B cell (primary cell): ENCODE results near the gene CABLES2. TPM values are rescaled to one million over a fixed set of nuclear protein-coding genes. Genes with fewer than 3 reads are reported as not detected.

Source experiments
- ATAC-seq: fragments of 200-7000 bp; cut with Tn5 transposase; one replicate; pipeline ENCODE4 v1.10.0; 2021; ENCODE audit warnings: low read depth, mild to moderate bottlenecking, moderate number of reproducible peaks, moderate library complexity
- CTCF ChIA-PET: fragments of 350-600 bp; sonication (Branson Sonifier 250); formaldehyde crosslinking; loops from one replicate; lab custom pipeline; 2021; ENCODE audit warnings: antibody characterized with exemption, inconsistent platforms; lab: Charles Lee
- POLR2A ChIA-PET: fragments of 350-600 bp; sonication (Branson Sonifier 250); formaldehyde crosslinking; loops from one replicate; lab custom pipeline; 2021; ENCODE audit warnings: antibody characterized with exemption; lab: Charles Lee
- DNase-seq: peaks from one replicate; pipeline ENCODE4 v3.0.0; 2013
- H2AFZ ChIP-seq: 2 replicates; pipeline ENCODE4 v1.6.1; 2012; ENCODE audit warnings: mild to moderate bottlenecking, low read depth, low read length; ENCODE audit not compliant: insufficient read depth, poor library complexity, severe bottlenecking
- H3K27ac ChIP-seq, 2 donors: 1 replicate in 1 of 2; 2 replicates in 1 of 2; pipeline ENCODE4 v1.5.1; 2012 to 2013; ENCODE audit warnings: low read length in 2 of 2, mild to moderate bottlenecking in 2 of 2, moderate library complexity in 1 of 2
- H3K27me3 ChIP-seq, 4 experiments: fragments of 200-600 bp in 1 of 4; sonication (generic) in 1 of 4; replicated peaks in 1 of 4; 1 replicate in 2 of 4; 2 replicates in 2 of 4; pipeline versions ENCODE4 v1.6.1 to v1.7.0; 2013 to 2016; ENCODE audit warnings: low read length in 3 of 4, mild to moderate bottlenecking in 2 of 4, mixed read lengths in 1 of 4, moderate library complexity in 1 of 4; ENCODE audit not compliant: insufficient read depth in 4 of 4, control insufficient read depth in 3 of 4; ENCODE audit errors: control extremely low read depth in 1 of 4
- H3K36me3 ChIP-seq, 2 experiments: replicated peaks in 1 of 2; 1 replicate in 1 of 2; 2 replicates in 1 of 2; pipeline versions ENCODE4 v1.6.1 to v1.7.1; 2013; ENCODE audit warnings: low read length in 1 of 2; ENCODE audit not compliant: insufficient read depth in 2 of 2, control insufficient read depth in 1 of 2; ENCODE audit errors: control extremely low read depth in 1 of 2, extremely low read depth in 1 of 2
- H3K4me1 ChIP-seq, 2 donors: fragments of 200-600 bp in 1 of 2; sonication (generic) in 1 of 2; 1 replicate in 1 of 2; 2 replicates in 1 of 2; pipeline versions ENCODE4 v1.5.1 to v1.6.1; 2013 to 2017; ENCODE audit warnings: low read length in 2 of 2; ENCODE audit not compliant: control insufficient read depth in 2 of 2, insufficient read depth in 2 of 2
- H3K4me2 ChIP-seq: replicated peaks from 2 replicates; pipeline ENCODE3; 2012; ENCODE audit warnings: mild to moderate bottlenecking, low read depth, low read length; ENCODE audit not compliant: poor library complexity, severe bottlenecking
- H3K4me3 ChIP-seq, 5 experiments: fragments of 200-600 bp in 1 of 5; sonication (generic) in 1 of 5; 1 replicate in 3 of 5; 2 replicates in 2 of 5; pipeline versions ENCODE4 v1.5.1 to v1.7.0; 2011 to 2016; ENCODE audit warnings: low read length in 4 of 5, mild to moderate bottlenecking in 4 of 5, low read depth in 2 of 5, control low read depth in 1 of 5, moderate library complexity in 1 of 5; ENCODE audit not compliant: insufficient read depth in 1 of 5; ENCODE audit errors: control extremely low read depth in 1 of 5, extremely low read depth in 1 of 5
- H3K79me2 ChIP-seq: fragments of 200-600 bp; sonication (generic); one replicate; pipeline ENCODE4 v1.6.0; 2016; ENCODE audit warnings: low read length; ENCODE audit not compliant: control insufficient read depth, insufficient read depth
- H3K9ac ChIP-seq: fragments of 200-600 bp; sonication (generic); 2 replicates; pipeline ENCODE4 v1.6.1; 2017; ENCODE audit warnings: mild to moderate bottlenecking, low read length, moderate library complexity
- H3K9me3 ChIP-seq, 3 donors: one replicate each; pipeline versions ENCODE4 v1.6.1 to v1.7.1; 2013; ENCODE audit warnings: low read length in 2 of 3; ENCODE audit not compliant: control insufficient read depth in 2 of 3, insufficient read depth in 1 of 3; ENCODE audit errors: control extremely low read depth in 1 of 3
- H4K20me1 ChIP-seq: 2 replicates; pipeline ENCODE4 v1.6.0; 2012; ENCODE audit warnings: mild to moderate bottlenecking, low read length; ENCODE audit not compliant: insufficient read depth, control insufficient read depth, poor library complexity, severe bottlenecking
- H3K27ac Mint-ChIP-seq: one replicate; pipeline ENCODE4 v1.8.0; 2021; ENCODE audit warnings: mixed read lengths
- H3K27me3 Mint-ChIP-seq: one replicate; pipeline ENCODE4 v1.8.0; 2021; ENCODE audit warnings: mixed read lengths
- H3K4me1 Mint-ChIP-seq: one replicate; pipeline ENCODE4 v1.8.0; 2021; ENCODE audit warnings: mixed read lengths
- H3K4me3 Mint-ChIP-seq: one replicate; pipeline ENCODE4 v1.8.0; 2021; ENCODE audit warnings: mixed read lengths
- H3K9me3 Mint-ChIP-seq: one replicate; pipeline ENCODE4 v1.8.0; 2022; ENCODE audit warnings: mixed read lengths; ENCODE audit not compliant: insufficient read depth
- EZH2 ChIP-seq: IDR thresholded peaks from 2 replicates; pipeline ENCODE4 v1.6.1; 2012; ENCODE audit warnings: borderline replicate concordance, low read depth, mild to moderate bottlenecking, moderate library complexity, low read length; ENCODE audit not compliant: insufficient read depth, poor library complexity, severe bottlenecking
- WGBS: methylation state at CpG from one replicate; pipeline ENCODE4 v1.1.5; 2013; ENCODE audit warnings: missing lambda C conversion rate; ENCODE audit not compliant: insufficient coverage; 5-methylcytosine and 5-hydroxymethylcytosine counted together
- intact Hi-C: fragments of 100-400 bp; cut with micrococcal nuclease; formaldehyde crosslinking; loops from one replicate; pipeline ENCODE4 v1.10.0; 2022
- polyA plus RNA-seq: library from polyadenylated mRNA; depleted of rRNA; stranded (reverse); fragments of >200 nt; gene quantifications from 2 replicates; pipeline ENCODE4 v1.2.3, GENCODE V29; 2012
- total RNA-seq, 2 donors: library from RNA; stranded (reverse); fragments of 120-200 nt in 1 of 2; gene quantifications; 1 replicate in 1 of 2; 2 replicates in 1 of 2; pipeline versions ENCODE4 v1.2.3 to v1.2.4, GENCODE V29; 2013 to 2022
- TF ChIP-seq, protein P1 (sequence below): fragments of 200-600 bp; IDR thresholded peaks from one replicate; pipeline ENCODE4 v1.8.0; 2022; ENCODE audit warnings: antibody characterized with exemption, mild to moderate bottlenecking

Gene CABLES2
- total and polyA plus RNA-seq, 2 donors (not counting 1 experiment from before 2014, with no cell fraction given), result 4.8 to 8.2 TPM

DNA sequence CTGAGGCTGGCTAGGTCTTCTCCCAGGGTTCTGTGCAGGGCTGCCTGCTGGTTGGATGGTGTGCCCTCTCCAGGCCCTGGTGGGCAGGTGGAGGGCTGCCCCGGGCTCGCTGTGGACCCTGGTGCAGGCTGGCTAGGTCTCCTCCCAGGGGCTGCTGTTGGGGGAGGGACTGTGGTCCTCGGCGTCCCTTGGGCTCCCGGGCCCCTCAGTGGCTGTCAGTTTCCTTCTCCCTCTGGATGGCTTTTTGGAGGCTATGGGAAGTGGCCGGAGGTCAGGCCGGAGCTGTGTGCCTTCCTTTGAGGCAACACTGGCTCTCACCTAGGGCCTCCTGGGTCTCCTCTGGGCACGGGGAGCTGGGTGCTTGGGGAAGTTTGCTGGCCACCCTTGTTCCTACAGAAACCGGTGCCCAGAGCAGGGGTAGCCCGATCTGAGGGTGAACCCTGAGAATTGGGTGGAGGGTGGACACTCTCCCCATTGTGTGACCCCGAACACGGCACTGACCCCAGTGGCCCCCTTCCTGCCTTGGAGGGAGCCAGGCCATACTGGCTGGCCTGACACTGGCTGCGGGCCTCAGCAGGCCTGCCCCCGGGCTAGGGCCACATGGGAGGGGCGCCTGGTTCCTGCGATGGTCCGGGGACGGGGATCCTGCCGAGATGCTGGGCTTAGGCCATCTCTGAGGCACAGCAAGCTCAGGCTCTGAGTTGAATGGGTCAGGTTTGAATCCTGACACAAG, 3.8 kb upstream of the CABLES2 start:
- Histone ChIP-seq H3K27ac (no peak overlapping the region), H3K4me1 (peaks cover 24 to 33% of the 10 kb centered on the region in 2 donors), H3K4me2 (peak overlapping the region; percentile 60), H3K4me3 (no peak overlapping the region), H3K9ac (no peak overlapping the region), H2AFZ (peak overlapping the region; percentile 66), H3K36me3 (no peaks in the 10 kb centered on the region), H4K20me1 (peaks cover 7% of the 10 kb centered on the region), H3K27me3 (peaks cover 0 to 3% (median 0%) of the 10 kb centered on the region in 4 experiments), H3K9me3 (no peaks in the 10 kb centered on the region), H3K79me2 (peaks cover 9% of the 10 kb centered on the region)
- no peak for ATAC-seq
- no peak for DNase-seq
- POLR2A ChIA-PET, result interaction anchor here (2.8 kb wide), 1 partner anchor 24 kb away, joined by 7 read pairs; the partner anchor contains the start of gene RPS21
- no peak overlapping the region for H3K4me3 Mint-ChIP-seq
- H3K4me1 Mint-ChIP-seq, result peaks cover 15% of the 10 kb centered on the region
- CTCF ChIA-PET, result interaction anchor here (2.2 kb wide), 2 partner anchors 25 to 206 kb away, joined by 7 to 11 read pairs; partner anchors contain the start of gene RPS21
- H3K27ac Mint-ChIP-seq, result no peak overlapping the region
- intact Hi-C loops, result no loop called here
- WGBS, result 89% methylated on average over 14 of the region's 19 CpGs
- no peaks in the 10 kb centered on the region for H3K9me3 Mint-ChIP-seq
- no peaks in the 10 kb centered on the region for H3K27me3 Mint-ChIP-seq
- TF ChIP-seq EZH2, result no peak
- TF ChIP-seq, protein P1, sequence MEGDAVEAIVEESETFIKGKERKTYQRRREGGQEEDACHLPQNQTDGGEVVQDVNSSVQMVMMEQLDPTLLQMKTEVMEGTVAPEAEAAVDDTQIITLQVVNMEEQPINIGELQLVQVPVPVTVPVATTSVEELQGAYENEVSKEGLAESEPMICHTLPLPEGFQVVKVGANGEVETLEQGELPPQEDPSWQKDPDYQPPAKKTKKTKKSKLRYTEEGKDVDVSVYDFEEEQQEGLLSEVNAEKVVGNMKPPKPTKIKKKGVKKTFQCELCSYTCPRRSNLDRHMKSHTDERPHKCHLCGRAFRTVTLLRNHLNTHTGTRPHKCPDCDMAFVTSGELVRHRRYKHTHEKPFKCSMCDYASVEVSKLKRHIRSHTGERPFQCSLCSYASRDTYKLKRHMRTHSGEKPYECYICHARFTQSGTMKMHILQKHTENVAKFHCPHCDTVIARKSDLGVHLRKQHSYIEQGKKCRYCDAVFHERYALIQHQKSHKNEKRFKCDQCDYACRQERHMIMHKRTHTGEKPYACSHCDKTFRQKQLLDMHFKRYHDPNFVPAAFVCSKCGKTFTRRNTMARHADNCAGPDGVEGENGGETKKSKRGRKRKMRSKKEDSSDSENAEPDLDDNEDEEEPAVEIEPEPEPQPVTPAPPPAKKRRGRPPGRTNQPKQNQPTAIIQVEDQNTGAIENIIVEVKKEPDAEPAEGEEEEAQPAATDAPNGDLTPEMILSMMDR, result no peak
